ENCODE measurements around the gene PLCE1.

PLCE1 gene

DNA sequence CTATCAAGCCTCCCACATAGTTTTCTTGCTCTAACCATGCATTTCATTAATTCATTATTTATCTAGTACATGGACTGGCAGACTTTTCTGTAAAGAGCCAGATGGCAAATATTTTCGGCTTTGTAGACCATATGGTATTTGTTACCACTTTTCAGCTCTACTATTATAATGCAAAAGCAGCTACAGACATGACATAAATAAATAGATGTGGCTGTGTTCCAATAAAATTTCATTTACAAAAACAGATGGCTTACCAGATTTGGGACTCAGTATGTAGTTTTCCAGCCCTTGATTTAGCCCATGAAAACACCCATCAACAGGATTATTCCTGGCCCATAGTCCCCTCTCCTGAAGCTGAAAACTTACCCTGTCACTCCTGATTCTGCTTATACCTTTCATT, 32.1 kb downstream of the PLCE1 start:
- no peak for DNase-seq

DNA sequence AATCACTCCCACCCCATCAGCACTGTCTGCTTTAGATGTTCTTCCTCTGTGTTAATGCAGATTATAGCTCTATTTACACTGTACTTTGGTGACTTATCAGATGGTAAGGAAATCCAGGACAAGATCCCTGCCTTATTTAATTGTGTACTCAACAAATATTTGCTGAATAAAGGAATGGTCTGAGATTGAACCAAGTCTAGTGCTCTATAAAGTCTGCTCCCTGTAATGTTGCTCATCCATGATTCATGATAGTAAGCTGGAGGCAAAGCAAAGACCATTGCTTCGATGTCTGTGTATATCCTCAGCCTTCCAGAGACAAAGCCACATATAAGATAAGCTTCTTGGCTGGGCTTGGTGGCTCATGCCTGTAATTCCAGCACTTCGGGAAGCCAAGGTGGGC, 33.5 kb downstream of the PLCE1 start:
- no peak for DNase-seq

- no peak for DNase-seq
These were observed 36.2 kb downstream of the PLCE1 start for GRCh38 chr10:94029955-94030354.

- no peak for DNase-seq
These were observed 42.4 kb downstream of the PLCE1 start for GRCh38 chr10:94035982-94036765.

- DNase-seq, result no peak
These were observed 43.0 kb downstream of the PLCE1 start for GRCh38 chr10:94036766-94037033.

DNA sequence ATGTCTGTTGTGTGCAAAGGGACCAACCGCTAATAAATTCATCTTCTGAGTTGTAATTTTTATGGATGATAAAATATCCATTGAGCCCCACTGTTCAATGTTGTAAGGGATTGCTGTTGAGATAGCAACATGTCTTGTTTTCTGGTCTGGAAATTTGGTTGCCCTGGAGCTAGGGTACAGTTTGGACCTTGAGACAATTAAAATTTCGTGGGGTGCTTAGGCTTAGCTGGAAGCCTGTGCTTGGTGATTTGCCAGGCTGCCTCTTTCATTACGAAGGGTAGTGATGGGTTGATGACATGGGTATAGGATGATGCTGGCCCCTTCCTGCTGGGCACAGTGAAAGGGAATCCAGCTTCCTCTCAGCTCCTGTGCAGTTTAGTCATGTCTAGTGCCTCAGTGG, 43.6 kb downstream of the PLCE1 start:
- no peak for DNase-seq

- DNase-seq, result no peak
These were observed 44.3 kb downstream of the PLCE1 start for GRCh38 chr10:94038024-94038423.

GRCh38 chr10:94041206-94041605, 47.5 kb downstream of the PLCE1 start:
- no peak for DNase-seq

GRCh38 chr10:94042001-94042833, 48.5 kb downstream of the PLCE1 start:
- no peak for DNase-seq

DNA sequence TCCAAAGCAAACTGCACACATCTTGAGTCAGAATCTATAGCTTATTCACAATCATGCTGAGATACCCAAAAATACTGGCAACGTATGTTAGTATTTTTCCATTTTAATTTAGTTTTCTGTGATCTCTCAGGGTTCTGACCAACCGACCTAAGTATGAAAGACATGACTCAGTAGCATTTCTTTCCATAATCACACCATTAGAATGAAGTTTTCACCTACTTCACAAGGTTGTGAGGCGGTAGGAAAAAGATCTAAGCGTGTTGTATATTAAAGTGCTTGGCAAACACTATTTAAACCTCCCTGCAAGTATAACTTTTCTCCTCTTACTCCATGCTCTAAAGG, 49.1 kb downstream of the PLCE1 start:
- no peak for DNase-seq

Measured in NCI-H345 (cell line).